Body of pancreas (tissue), 4 donors: Measurements from ENCODE around the gene USP51.

Experiments
- POLR2A ChIP-seq, 3 donors: fragments of 450-650 bp; IDR thresholded peaks; one replicate each; pipeline ENCODE4 v1.6.1; 2016; ENCODE audit warnings: antibody characterized with exemption in 3 of 3, mild to moderate bottlenecking in 2 of 3
- TF ChIP-seq, protein P1 (sequence below), 7 experiments: fragments of 450-650 bp in 4 of 7; fragments of 200-600 bp in 3 of 7; sonication (generic) in 3 of 7; IDR thresholded peaks; one replicate each; pipeline ENCODE4 v1.5.1; 2016 to 2019; ENCODE audit warnings: antibody characterized with exemption in 7 of 7

DNA sequence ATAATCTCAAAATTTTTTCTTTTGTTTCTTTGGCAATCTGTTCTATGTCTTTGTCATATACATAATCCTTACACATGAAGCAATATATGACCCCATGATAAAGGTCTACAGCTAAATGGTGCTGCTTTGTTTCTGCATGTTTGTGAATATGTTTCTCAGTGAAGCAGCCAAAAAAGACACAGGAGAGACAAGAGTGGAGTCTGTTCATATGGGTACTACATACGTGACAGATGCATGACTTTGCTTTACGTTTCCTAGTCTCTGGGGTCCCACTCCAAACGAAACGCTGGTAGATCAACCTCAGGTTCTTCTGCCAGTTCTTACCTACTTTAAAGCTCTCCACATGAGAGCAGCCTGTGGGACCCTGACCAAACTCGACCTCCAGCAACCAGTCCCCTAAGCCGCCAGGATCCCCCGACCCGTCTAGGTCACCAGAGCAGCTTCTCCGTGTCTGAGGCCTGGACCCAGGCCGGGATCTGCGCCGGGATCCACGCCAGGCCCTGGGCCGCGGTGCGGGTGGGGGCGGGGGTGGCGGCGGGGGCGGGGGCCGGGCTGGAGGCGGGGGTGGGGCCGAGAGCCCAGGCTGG lies 1.5 kb downstream of the USP51 start:
- TF ChIP-seq, protein P1, sequence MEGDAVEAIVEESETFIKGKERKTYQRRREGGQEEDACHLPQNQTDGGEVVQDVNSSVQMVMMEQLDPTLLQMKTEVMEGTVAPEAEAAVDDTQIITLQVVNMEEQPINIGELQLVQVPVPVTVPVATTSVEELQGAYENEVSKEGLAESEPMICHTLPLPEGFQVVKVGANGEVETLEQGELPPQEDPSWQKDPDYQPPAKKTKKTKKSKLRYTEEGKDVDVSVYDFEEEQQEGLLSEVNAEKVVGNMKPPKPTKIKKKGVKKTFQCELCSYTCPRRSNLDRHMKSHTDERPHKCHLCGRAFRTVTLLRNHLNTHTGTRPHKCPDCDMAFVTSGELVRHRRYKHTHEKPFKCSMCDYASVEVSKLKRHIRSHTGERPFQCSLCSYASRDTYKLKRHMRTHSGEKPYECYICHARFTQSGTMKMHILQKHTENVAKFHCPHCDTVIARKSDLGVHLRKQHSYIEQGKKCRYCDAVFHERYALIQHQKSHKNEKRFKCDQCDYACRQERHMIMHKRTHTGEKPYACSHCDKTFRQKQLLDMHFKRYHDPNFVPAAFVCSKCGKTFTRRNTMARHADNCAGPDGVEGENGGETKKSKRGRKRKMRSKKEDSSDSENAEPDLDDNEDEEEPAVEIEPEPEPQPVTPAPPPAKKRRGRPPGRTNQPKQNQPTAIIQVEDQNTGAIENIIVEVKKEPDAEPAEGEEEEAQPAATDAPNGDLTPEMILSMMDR (IDR thresholded peaks at IDR 0.05): no peak
- no peak for TF ChIP-seq POLR2A (IDR thresholded peaks at IDR 0.05)
